Right lobe of liver (tissue), 6 donors: ENCODE measurements around the gene TMEM272. TPM values are rescaled to one million over a fixed set of nuclear protein-coding genes. Genes with fewer than 3 reads are reported as not detected.

Experiments
- ATAC-seq, 4 donors: fragments of 200-7000 bp; cut with Tn5 transposase; one replicate each; pipeline ENCODE4 v1.9.1; 2020; ENCODE audit warnings: mild to moderate bottlenecking in 4 of 4, moderate library complexity in 4 of 4
- DNase-seq, 3 donors: peaks; one replicate each; pipeline ENCODE4 v3.0.0-alpha.2; 2020
- H3K27ac ChIP-seq, 3 donors: fragments of 200-600 bp; one replicate each; pipeline ENCODE4 v1.8.0; 2022
- H3K27me3 ChIP-seq, 2 donors: fragments of 200-600 bp; one replicate each; pipeline ENCODE4 v1.8.0; 2022
- H3K36me3 ChIP-seq, 4 donors: fragments of 200-600 bp; sonication (generic) in 1 of 4; one replicate each; pipeline versions ENCODE4 v1.5.1 to v1.8.0; 2017 to 2022; ENCODE audit warnings: control low read depth in 1 of 4
- H3K4me1 ChIP-seq, 4 donors: fragments of 200-600 bp; sonication (generic) in 1 of 4; one replicate each; pipeline versions ENCODE4 v1.5.1 to v1.8.0; 2017 to 2022; ENCODE audit warnings: control low read depth in 1 of 4
- H3K4me3 ChIP-seq, 3 donors: fragments of 200-600 bp; one replicate each; pipeline ENCODE4 v1.8.0; 2022
- H3K9me3 ChIP-seq, 4 donors: fragments of 200-600 bp; sonication (generic) in 1 of 4; one replicate each; pipeline versions ENCODE4 v1.5.1 to v1.8.0; 2017 to 2022; ENCODE audit warnings: control low read depth in 1 of 4
- CTCF ChIP-seq, 4 donors: fragments of 200-600 bp in 3 of 4; fragments of 450-650 bp in 1 of 4; IDR thresholded peaks; one replicate each; pipeline versions ENCODE4 v1.5.1 to v1.8.0; 2016 to 2022; ENCODE audit warnings: antibody characterized with exemption in 4 of 4, mild to moderate bottlenecking in 2 of 4
- POLR2A ChIP-seq: fragments of 450-650 bp; IDR thresholded peaks from one replicate; pipeline ENCODE4 v1.6.1; 2017; ENCODE audit warnings: antibody characterized with exemption, mild to moderate bottlenecking
- WGBS: methylation state at CpG from one replicate; pipeline ENCODE4 v1.1.6; 2018; ENCODE audit warnings: low coverage, low lambda C conversion rate; ENCODE audit not compliant: insufficient coverage; ENCODE audit errors: missing lambda C conversion rate; 5-methylcytosine and 5-hydroxymethylcytosine counted together
- intact Hi-C, 2 donors: fragments of 100-400 bp; cut with DNase I; formaldehyde crosslinking; loops; one replicate each; pipeline versions ENCODE4 v1.11.2 to v1.14.1; 2022
- total RNA-seq, 6 experiments: library from RNA; depleted of rRNA in 2 of 6; stranded (reverse); fragments of >200 nt in 2 of 6; fragmentation: NEBNext Ultra II Directional in 3 of 6; extraction: Animal tissue kit (Norgen Biotek cat#: 25700) in 3 of 6; gene quantifications; one replicate each; pipeline versions ENCODE4 v1.1.0 to v1.2.4, GENCODE V29; 2016 to 2023
- donor health status: DM: no; HTN: yes; CAD: no.
- donor health status: DM: no; HTN: no; CAD: no.
- donor health status: DM: no; HTN: no; CAD: no.
- donor health status: DM: no; HTN: yes; CAD: no.
- donor health status: DM: no; HTN: yes; CAD: no.

Gene TMEM272
- total RNA-seq, 6 experiments from 2014 or later = 0.06 to 0.53 (median 0.33) TPM; not detected in 1

- 86% methylated on average over 3 of the region's 3 CpGs for WGBS
These were observed 25.4 kb downstream of the TMEM272 start for GRCh38 chr13:51819544-51819943.

GRCh38 chr13:51818781-51819511, 26.0 kb downstream of the TMEM272 start:
- no peak for TF ChIP-seq POLR2A
- no peak for TF ChIP-seq CTCF (IDR thresholded peaks at IDR 0.05)
- Histone ChIP-seq H3K4me1 (peaks cover 0 to 3% (median 0%) of the 10 kb centered on the region in 4 donors), H3K27me3 (no peaks in the 10 kb centered on the region), H3K9me3 (no peaks in the 10 kb centered on the region), H3K36me3 (no peaks in the 10 kb centered on the region), H3K27ac (no peak overlapping the region), H3K4me3 (no peak overlapping the region)
- WGBS = 83% methylated on average over 7 of the region's 9 CpGs
- intact Hi-C loops = no loop called here
- ATAC-seq (no peak), DNase-seq (no peak)

More at GRCh38 chr13:51819544-51819943, 25.4 kb downstream of the TMEM272 start:
- no peaks in the 10 kb centered on the region for H3K36me3 ChIP-seq
- DNase-seq (no peak), ATAC-seq (no peak)
- H3K4me1 ChIP-seq = peaks cover 0 to 3% (median 0%) of the 10 kb centered on the region in 4 donors
- H3K9me3 ChIP-seq = no peaks in the 10 kb centered on the region
- intact Hi-C loops = no loop called here
- H3K27me3 ChIP-seq = no peaks in the 10 kb centered on the region
- no peak overlapping the region for H3K27ac ChIP-seq
- H3K4me3 ChIP-seq = no peak overlapping the region
- TF ChIP-seq CTCF (IDR thresholded peaks at IDR 0.05) = no peak
- TF ChIP-seq POLR2A = no peak

GRCh38 chr13:51818276-51818675, 26.7 kb downstream of the TMEM272 start:
- no peak for DNase-seq
- H3K9me3 ChIP-seq = no peaks in the 10 kb centered on the region
- no peak overlapping the region for H3K4me3 ChIP-seq
- TF ChIP-seq CTCF (IDR thresholded peaks at IDR 0.05) = no peak
- no peak for TF ChIP-seq POLR2A
- no peaks in the 10 kb centered on the region for H3K36me3 ChIP-seq
- H3K4me1 ChIP-seq = peaks cover 0 to 3% (median 0%) of the 10 kb centered on the region in 4 donors
- ATAC-seq = no peak
- intact Hi-C loops = no loop called here
- H3K27me3 ChIP-seq = no peaks in the 10 kb centered on the region
- 90% methylated on average over 4 of the region's 4 CpGs for WGBS
- no peak overlapping the region for H3K27ac ChIP-seq

GRCh38 chr13:51817717-51818116, 27.3 kb downstream of the TMEM272 start:
- intact Hi-C loops = no loop called here
- 78% methylated on average over 7 of the region's 8 CpGs for WGBS
- H3K4me1 ChIP-seq = peaks cover 0 to 3% (median 0%) of the 10 kb centered on the region in 4 donors
- no peaks in the 10 kb centered on the region for H3K9me3 ChIP-seq
- H3K4me3 ChIP-seq = no peak overlapping the region
- no peak for DNase-seq
- no peaks in the 10 kb centered on the region for H3K36me3 ChIP-seq
- H3K27ac ChIP-seq = no peak overlapping the region
- no peak for ATAC-seq
- TF ChIP-seq CTCF (IDR thresholded peaks at IDR 0.05) = no peak
- no peak for TF ChIP-seq POLR2A
- H3K27me3 ChIP-seq = no peaks in the 10 kb centered on the region
